Left colon (tissue), 2 donors: Measurements from ENCODE around the gene NSF. TPM values are rescaled to one million over a fixed set of nuclear protein-coding genes. Genes with fewer than 3 reads are reported as not detected.
"Not testable (repeated sequence)": the region's sequence is repeated elsewhere in the genome, so short reads cannot be mapped to it uniquely, and the experiment has no call there.

Experiments used
- ATAC-seq: fragments of 200-7000 bp; cut with Tn5 transposase; one replicate; pipeline ENCODE4 v1.9.1; 2020; ENCODE audit warnings: mild to moderate bottlenecking, moderate library complexity
- DNase-seq, 2 donors: peaks; one replicate each; pipeline ENCODE4 v3.0.0-alpha.2; 2020
- intact Hi-C, 2 donors: fragments of 100-400 bp; cut with DNase I in 1 of 2; cut with micrococcal nuclease in 1 of 2; formaldehyde crosslinking; loops; one replicate each; pipeline versions ENCODE4 v1.11.2 to v1.14.0; 2022; cut with DNase I, micrococcal nuclease
- total RNA-seq, 2 donors: library from RNA; stranded (reverse); fragmentation: NEBNext Ultra II Directional; extraction: Animal tissue kit (Norgen Biotek cat#: 25700); gene quantifications; one replicate each; pipeline ENCODE4 v1.2.1, GENCODE V29; 2021
- donor health status: DM: no; HTN: no; CAD: no.
- donor health status: DM: yes; HTN: yes; CAD: no.

Gene NSF
- total RNA-seq, 2 donors from 2014 or later: 72.8 to 79.3 TPM

GRCh38 chr17:46788300-46788699, 197.8 kb downstream of the NSF start:
- DNase-seq: no peak
- no peak for ATAC-seq
- intact Hi-C loops: no loop called here

GRCh38 chr17:46788796-46789195, 198.3 kb downstream of the NSF start:
- intact Hi-C loops: no loop called here
- ATAC-seq (no peak), DNase-seq (no peak)

GRCh38 chr17:46789610-46790009, 199.1 kb downstream of the NSF start:
- intact Hi-C loops: no loop called here
- no peak for ATAC-seq

GRCh38 chr17:46790216-46790615, 199.7 kb downstream of the NSF start:
- intact Hi-C loops: no loop called here
- no peak for ATAC-seq
- DNase-seq: no peak

More at GRCh38 chr17:46789610-46790009, 199.1 kb downstream of the NSF start:
- DNase-seq: no peak

- DNase-seq (no peak), ATAC-seq (no peak)
- intact Hi-C loops: no loop called here
Observed at GRCh38 chr17:46791531-46791930, 201.1 kb downstream of the NSF start.

GRCh38 chr17:46792071-46792470, 201.6 kb downstream of the NSF start:
- ATAC-seq (no peak), DNase-seq (no peak)
- intact Hi-C loops: no loop called here

- intact Hi-C loops, ATAC-seq, DNase-seq: not testable (repeated sequence)
Observed at GRCh38 chr17:46793023-46793422, 202.6 kb downstream of the NSF start.

GRCh38 chr17:46793541-46793940, 203.1 kb downstream of the NSF start:
- DNase-seq (no peak), ATAC-seq (no peak)
- intact Hi-C loops: no loop called here

- ATAC-seq: no peak
- DNase-seq: no peak
- intact Hi-C loops: no loop called here
Observed at GRCh38 chr17:46794318-46794717, 203.8 kb downstream of the NSF start.

GRCh38 chr17:46795379-46795952, 205.0 kb downstream of the NSF start:
- no peak for DNase-seq
- ATAC-seq: no peak
- intact Hi-C loops: no loop called here

- DNase-seq (no peak), ATAC-seq (no peak)
- intact Hi-C loops: no loop called here
Observed at GRCh38 chr17:46796084-46796483, 205.6 kb downstream of the NSF start.

GRCh38 chr17:46796524-46796923, 206.1 kb downstream of the NSF start:
- DNase-seq (no peak), ATAC-seq (no peak)
- intact Hi-C loops: no loop called here

GRCh38 chr17:46796956-46797530, 206.6 kb downstream of the NSF start:
- ATAC-seq (no peak), DNase-seq (no peak)
- intact Hi-C loops: no loop called here

GRCh38 chr17:46800573-46800972, 210.1 kb downstream of the NSF start:
- intact Hi-C loops: no loop called here
- no peak for DNase-seq
- no peak for ATAC-seq

GRCh38 chr17:46802800-46803199, 212.3 kb downstream of the NSF start:
- ATAC-seq (no peak), DNase-seq (no peak)
- intact Hi-C loops: no loop called here

- ATAC-seq (no peak), DNase-seq (no peak)
- intact Hi-C loops: no loop called here
Observed at GRCh38 chr17:46803544-46803943, 213.1 kb downstream of the NSF start.

GRCh38 chr17:46805771-46806170, 215.3 kb downstream of the NSF start:
- DNase-seq (no peak), ATAC-seq (no peak)
- intact Hi-C loops: no loop called here
